Measurements from ENCODE around the gene RHBDF2. TPM values are rescaled to one million over a fixed set of nuclear protein-coding genes. Genes with fewer than 3 reads are reported as not detected.

The RHBDF2 gene
- total and polyA plus RNA-seq, 2 donors (not counting 3 experiments of a cell fraction or from before 2014, with no cell fraction given), result 25.5 to 38.5 TPM

- Histone ChIP-seq H3K4me3 (replicated peaks in 1 of 3; ENCODE audit: insufficient read depth in 1 of 3, low read depth in 1 of 3, low read length in 3 of 3) (no peak overlapping the region), H3K9me3 (replicated peaks; ENCODE audit: control insufficient read depth, insufficient read depth, low read length) (no peaks in the 10 kb centered on the region), H3K27ac (ENCODE audit: insufficient read depth, low read depth, low read length) (peak overlapping the region; percentile 42), H3K9ac (replicated peaks; ENCODE audit: extremely low read depth, insufficient read depth, low read length) (peak overlapping the region; percentile 14), H4K20me1 (replicated peaks; ENCODE audit: control insufficient read depth, extremely low read depth, insufficient read depth, low read length) (no peaks in the 10 kb centered on the region), H3K9me1 (replicated peaks; ENCODE audit: control insufficient read depth, extremely low read depth, insufficient read depth, low read length) (no peaks in the 10 kb centered on the region), H3K4me2 (ENCODE audit: insufficient read depth, low read length) (peak overlapping the region; percentile 6), H3K4me1 (ENCODE audit: control insufficient read depth, extremely low read depth, insufficient read depth, low read length) (peaks cover 32% of the 10 kb centered on the region), H2AFZ (ENCODE audit: low read depth, low read length) (no peak overlapping the region), H3K36me3 (ENCODE audit: control insufficient read depth in 2 of 2, extremely low read depth in 1 of 2, insufficient read depth in 2 of 2, low read length in 2 of 2) (no peaks in the 10 kb centered on the region), H3K27me3 (ENCODE audit: control insufficient read depth in 2 of 2, insufficient read depth in 2 of 2, low read length in 2 of 2) (no peaks in the 10 kb centered on the region), H3K79me2 (ENCODE audit: control insufficient read depth, insufficient read depth, low read length) (peaks cover 7% of the 10 kb centered on the region)
- BruUV-seq (replicated peaks), result no TSS peak
- TF ChIP-seq, protein P1, sequence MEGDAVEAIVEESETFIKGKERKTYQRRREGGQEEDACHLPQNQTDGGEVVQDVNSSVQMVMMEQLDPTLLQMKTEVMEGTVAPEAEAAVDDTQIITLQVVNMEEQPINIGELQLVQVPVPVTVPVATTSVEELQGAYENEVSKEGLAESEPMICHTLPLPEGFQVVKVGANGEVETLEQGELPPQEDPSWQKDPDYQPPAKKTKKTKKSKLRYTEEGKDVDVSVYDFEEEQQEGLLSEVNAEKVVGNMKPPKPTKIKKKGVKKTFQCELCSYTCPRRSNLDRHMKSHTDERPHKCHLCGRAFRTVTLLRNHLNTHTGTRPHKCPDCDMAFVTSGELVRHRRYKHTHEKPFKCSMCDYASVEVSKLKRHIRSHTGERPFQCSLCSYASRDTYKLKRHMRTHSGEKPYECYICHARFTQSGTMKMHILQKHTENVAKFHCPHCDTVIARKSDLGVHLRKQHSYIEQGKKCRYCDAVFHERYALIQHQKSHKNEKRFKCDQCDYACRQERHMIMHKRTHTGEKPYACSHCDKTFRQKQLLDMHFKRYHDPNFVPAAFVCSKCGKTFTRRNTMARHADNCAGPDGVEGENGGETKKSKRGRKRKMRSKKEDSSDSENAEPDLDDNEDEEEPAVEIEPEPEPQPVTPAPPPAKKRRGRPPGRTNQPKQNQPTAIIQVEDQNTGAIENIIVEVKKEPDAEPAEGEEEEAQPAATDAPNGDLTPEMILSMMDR (IDR thresholded peaks at IDR 0.05; ENCODE audit: extremely low read depth in 1 of 2, insufficient read depth in 1 of 2, low read depth in 1 of 2, low read length in 2 of 2), result no peak
- TF ChIP-seq GATA2 (IDR thresholded peaks at IDR 0.05; ENCODE audit: insufficient read depth, insufficient read length, low read depth, low read length), result no peak
- TF ChIP-seq EZH2 (IDR thresholded peaks at IDR 0.05; ENCODE audit: borderline replicate concordance, low read depth, low read length, severe bottlenecking), result no peak
- TF ChIP-seq JUN (IDR thresholded peaks at IDR 0.05; ENCODE audit: borderline replicate concordance, insufficient read depth, insufficient read length, low read depth), result no peak
- no peak for TF ChIP-seq POLR2AphosphoS5 (IDR thresholded peaks at IDR 0.05; ENCODE audit: insufficient read depth, low read depth, low read length)
- no peak for TF ChIP-seq MYC (IDR thresholded peaks at IDR 0.05; ENCODE audit: low read depth, low read length)
- TF ChIP-seq FOS (IDR thresholded peaks at IDR 0.05; ENCODE audit: borderline replicate concordance, insufficient read depth, low read length), result no peak
- TF ChIP-seq, protein P2, sequence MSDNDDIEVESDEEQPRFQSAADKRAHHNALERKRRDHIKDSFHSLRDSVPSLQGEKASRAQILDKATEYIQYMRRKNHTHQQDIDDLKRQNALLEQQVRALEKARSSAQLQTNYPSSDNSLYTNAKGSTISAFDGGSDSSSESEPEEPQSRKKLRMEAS (IDR thresholded peaks at IDR 0.05; ENCODE audit: insufficient read depth, insufficient read length), result no peak
- TF ChIP-seq POLR2A (IDR thresholded peaks at IDR 0.05; ENCODE audit: low read depth, low read length), result no peak
- DNase-seq (ENCODE audit: low read depth, low spot score) (no peak), FAIRE-seq (no peak)
- POLR2A ChIA-PET, result no interaction called here
- CTCF ChIA-PET, result interaction anchor here (0.9 to 1.8 kb wide), 13 partner anchors 8 to 85 kb away, joined by 3 to 12 read pairs (median 4); partner anchors contain the start of genes AANAT and RHBDF2
- intact Hi-C loops (cut with micrococcal nuclease), result loop anchor here (1.0 kb wide), 2 partner anchors 8 kb away; partner anchors contain the start of gene RHBDF2
- dilution Hi-C loops (cut with MboI; ENCODE audit: extremely low pct_ligation_motif_present, low sequenced_read_pairs), result no loop called here
Observed at GRCh38 chr17:76493505-76494167, 7.6 kb downstream of the RHBDF2 start.
